ENCODE data around the gene C11orf24.
A peak's percentile ranks its signal among the peaks of the same experiment; 100 is the strongest.

Gene C11orf24

GRCh38 chr11:68212421-68213134, 59.2 kb downstream of the C11orf24 start:
- DNase-seq (ENCODE audit: low read depth): peak; percentile 86
- peak overlapping the region; percentile 88 for H3K4me3 ChIP-seq (ENCODE audit: low read depth, low read length)
- TF ChIP-seq CTCF (IDR thresholded peaks at IDR 0.05; ENCODE audit: low read depth, low read length): no peak
- TF ChIP-seq POLR2A (IDR thresholded peaks at IDR 0.05; ENCODE audit: extremely low read depth, insufficient read length): no peak
- peak; percentile 44 for TF ChIP-seq MYC (IDR thresholded peaks at IDR 0.05; ENCODE audit: low read depth, low read length)
- TF ChIP-seq MAX (IDR thresholded peaks at IDR 0.05; ENCODE audit: low read depth, low read length): peak; percentile 63

GRCh38 chr11:68211546-68211945, 60.2 kb downstream of the C11orf24 start:
- no peak for DNase-seq (ENCODE audit: low read depth)
- TF ChIP-seq POLR2A (IDR thresholded peaks at IDR 0.05; ENCODE audit: extremely low read depth, insufficient read length) (no peak), MAX (IDR thresholded peaks at IDR 0.05; ENCODE audit: low read depth, low read length) (no peak), CTCF (IDR thresholded peaks at IDR 0.05; ENCODE audit: low read depth, low read length) (no peak), MYC (IDR thresholded peaks at IDR 0.05; ENCODE audit: low read depth, low read length) (no peak)
- peak overlapping the region; percentile 88 for H3K4me3 ChIP-seq (ENCODE audit: low read depth, low read length)

Measured in NB4 (cell line).